Esophagus squamous epithelium (tissue), 5 donors: Measurements from ENCODE around the gene KLF13. TPM values are rescaled to one million over a fixed set of nuclear protein-coding genes. Genes with fewer than 3 reads are reported as not detected.

Source experiments
- DNase-seq: peaks from one replicate; lab custom pipeline; 2025; lab: John Stamatoyannopoulos, UW
- H3K27ac ChIP-seq, 4 donors: fragments of 200-600 bp; sonication (generic); one replicate each; pipeline ENCODE4 v1.5.1; 2016 to 2019; ENCODE audit warnings: mild to moderate bottlenecking in 1 of 4
- H3K27me3 ChIP-seq, 4 donors: fragments of 200-600 bp; sonication (generic); 1 replicate in 3 of 4; 2 replicates in 1 of 4; pipeline versions ENCODE4 v1.5.1 to v1.6.0; 2017 to 2021; ENCODE audit warnings: antibody characterized with exemption in 1 of 4
- H3K36me3 ChIP-seq, 3 donors: fragments of 200-600 bp; sonication (generic); one replicate each; pipeline ENCODE4 v1.5.1; 2016 to 2019
- H3K4me1 ChIP-seq, 3 donors: fragments of 200-600 bp; sonication (generic); one replicate each; pipeline ENCODE4 v1.5.1; 2017 to 2019
- H3K4me3 ChIP-seq, 4 donors: fragments of 200-600 bp; sonication (generic); 1 replicate in 3 of 4; 2 replicates in 1 of 4; pipeline ENCODE4 v1.5.1; 2016 to 2019; ENCODE audit warnings: mild to moderate bottlenecking in 2 of 4, moderate library complexity in 1 of 4
- H3K9me3 ChIP-seq, 3 donors: fragments of 200-600 bp; sonication (generic); one replicate each; pipeline ENCODE4 v1.5.1; 2016 to 2019
- CTCF ChIP-seq, 6 experiments: fragments of 450-650 bp in 4 of 6; fragments of 200-600 bp in 2 of 6; sonication (generic) in 2 of 6; IDR thresholded peaks; one replicate each; pipeline ENCODE4 v1.5.1; 2016 to 2019; ENCODE audit warnings: antibody characterized with exemption in 6 of 6, mild to moderate bottlenecking in 4 of 6, moderate library complexity in 4 of 6
- POLR2A ChIP-seq, 4 donors: fragments of 450-650 bp; IDR thresholded peaks; one replicate each; pipeline ENCODE4 v1.6.1; 2017; ENCODE audit warnings: antibody characterized with exemption in 4 of 4, mild to moderate bottlenecking in 4 of 4, moderate library complexity in 3 of 4
- WGBS, 2 donors: methylation state at CpG; one replicate each; pipeline ENCODE4 v1.1.5; 2018; 5-methylcytosine and 5-hydroxymethylcytosine counted together
- intact Hi-C: fragments of 100-400 bp; cut with DNase I; formaldehyde crosslinking; loops from one replicate; pipeline ENCODE4 v1.15.0; 2022
- total RNA-seq, 4 donors: library from RNA; depleted of rRNA; stranded (reverse); fragments of >200 nt; gene quantifications; one replicate each; pipeline ENCODE4 v1.1.0, GENCODE V29; 2016
- donor health status: DM: yes; HTN: yes; CAD: no.

The KLF13 gene
- total RNA-seq, 4 donors from 2014 or later: 16.4 to 54.6 (median 41.8) TPM

- peak overlapping the region; percentile 90 to 100 (median 95) for H3K27ac ChIP-seq
- no peak for DNase-seq
- TF ChIP-seq POLR2A (IDR thresholded peaks at IDR 0.05) (peak in 2 of 4 donors; percentile 68 to 82), CTCF (IDR thresholded peaks at IDR 0.05) (no peak)
- intact Hi-C loops: loop anchor here (5.0 kb wide), 1 partner anchor 115 kb away; no protein-coding TSS in a partner anchor
- H3K27me3 ChIP-seq: no peaks in the 10 kb centered on the region
- H3K9me3 ChIP-seq: no peaks in the 10 kb centered on the region
- peaks cover 0 to 6% (median 0%) of the 10 kb centered on the region in 3 donors for H3K36me3 ChIP-seq
- no CpG with 5 or more reads among the region's 130 CpGs for WGBS, 2 donors
- peak overlapping the region; percentile 48 to 96 (median 64) for H3K4me3 ChIP-seq
- H3K4me1 ChIP-seq: peaks cover 36 to 51% (median 39%) of the 10 kb centered on the region in 3 donors
Measured at GRCh38 chr15:31326875-31327668, 437 bp downstream of the KLF13 start.

- peak overlapping the region; percentile 48 to 96 (median 64) for H3K4me3 ChIP-seq
- no peaks in the 10 kb centered on the region for H3K9me3 ChIP-seq
- intact Hi-C loops: loop anchor here (5.0 kb wide), 1 partner anchor 116 kb away; no protein-coding TSS in a partner anchor
- no peaks in the 10 kb centered on the region for H3K27me3 ChIP-seq
- no peak for DNase-seq
- peaks cover 0 to 6% (median 0%) of the 10 kb centered on the region in 3 donors for H3K36me3 ChIP-seq
- 0% methylated on average over 9 of the region's 108 CpGs; no CpG with 5 or more reads in 1 of the 2 donors for WGBS, 2 donors
- peak in 3 of 6 experiments; percentile 3 to 28 (median 18) for TF ChIP-seq CTCF (IDR thresholded peaks at IDR 0.05)
- TF ChIP-seq POLR2A (IDR thresholded peaks at IDR 0.05): peak in 2 of 4 donors; percentile 48 to 63
- H3K4me1 ChIP-seq: peaks cover 36 to 59% (median 47%) of the 10 kb centered on the region in 3 donors
- peak overlapping the region; percentile 90 to 100 (median 95) for H3K27ac ChIP-seq
Measured at GRCh38 chr15:31327669-31328427, 1.2 kb downstream of the KLF13 start.

GRCh38 chr15:31328428-31328968, 1.9 kb downstream of the KLF13 start:
- TF ChIP-seq CTCF (IDR thresholded peaks at IDR 0.05) (no peak), POLR2A (IDR thresholded peaks at IDR 0.05) (no peak)
- Histone ChIP-seq H3K4me1 (peaks cover 41 to 65% (median 51%) of the 10 kb centered on the region in 3 donors), H3K27ac (peak overlapping the region; percentile 90 to 100 (median 95)), H3K9me3 (no peaks in the 10 kb centered on the region), H3K36me3 (peaks cover 0 to 6% (median 0%) of the 10 kb centered on the region in 3 donors), H3K27me3 (no peaks in the 10 kb centered on the region), H3K4me3 (peak overlapping the region; percentile 48 to 96 (median 64))
- intact Hi-C loops: loop anchor here (5.0 kb wide), 1 partner anchor 116 kb away; no protein-coding TSS in a partner anchor
- 0% methylated on average over 6 to 27 of the region's 35 CpGs for WGBS, 2 donors
- no peak for DNase-seq

- Histone ChIP-seq H3K4me1 (peaks cover 41 to 71% (median 57%) of the 10 kb centered on the region in 3 donors), H3K4me3 (peak overlapping the region; percentile 48 to 96 (median 64)), H3K36me3 (peaks cover 0 to 6% (median 0%) of the 10 kb centered on the region in 3 donors), H3K27me3 (no peaks in the 10 kb centered on the region), H3K27ac (peak overlapping the region; percentile 90 to 100 (median 95)), H3K9me3 (no peaks in the 10 kb centered on the region)
- TF ChIP-seq POLR2A (IDR thresholded peaks at IDR 0.05): no peak
- TF ChIP-seq CTCF (IDR thresholded peaks at IDR 0.05): no peak
- no peak for DNase-seq
- 8 to 13% methylated on average over 8 to 13 of the region's 29 CpGs for WGBS, 2 donors
- intact Hi-C loops: loop anchor here (5.0 kb wide), 1 partner anchor 117 kb away; no protein-coding TSS in a partner anchor
Measured at GRCh38 chr15:31328969-31329639, 2.5 kb downstream of the KLF13 start.
